WI38 (cell line): ENCODE measurements around the gene TYSND1.
"Not testable (repeated sequence)": the region's sequence is repeated elsewhere in the genome, so short reads cannot be mapped to it uniquely, and the experiment has no call there.

Source experiments
- H3K4me3 ChIP-seq: 2 replicates; pipeline ENCODE4 v1.5.1; 2011; ENCODE audit warnings: low read depth, mild to moderate bottlenecking, control low read depth, low read length
- CTCF ChIP-seq: IDR thresholded peaks from 2 replicates; pipeline ENCODE4 v1.5.1; 2012; ENCODE audit warnings: low read depth, mild to moderate bottlenecking, control low read depth, low read length

The TYSND1 gene

GRCh38 chr10:70131560-70131937 is 15.0 kb downstream of the TYSND1 start:
- H3K4me3 ChIP-seq = peak overlapping the region; percentile 83
- no peak for TF ChIP-seq CTCF

GRCh38 chr10:70130878-70131559 is 15.5 kb downstream of the TYSND1 start:
- peak overlapping the region; percentile 83 for H3K4me3 ChIP-seq
- TF ChIP-seq CTCF = no peak

- H3K4me3 ChIP-seq = no peak overlapping the region
- TF ChIP-seq CTCF = no peak
Measured at GRCh38 chr10:70126700-70127395, 19.7 kb downstream of the TYSND1 start.

- TF ChIP-seq CTCF = no peak
- no peak overlapping the region for H3K4me3 ChIP-seq
Measured at GRCh38 chr10:70125918-70126552, 20.5 kb downstream of the TYSND1 start.

GRCh38 chr10:70124918-70125317 is 21.6 kb downstream of the TYSND1 start:
- H3K4me3 ChIP-seq = no peak overlapping the region
- no peak for TF ChIP-seq CTCF

- no peak for TF ChIP-seq CTCF
- no peak overlapping the region for H3K4me3 ChIP-seq
Measured at GRCh38 chr10:70124415-70124814, 22.1 kb downstream of the TYSND1 start.

- H3K4me3 ChIP-seq = no peak overlapping the region
Measured at GRCh38 chr10:70123817-70124216, 22.7 kb downstream of the TYSND1 start.

GRCh38 chr10:70123166-70123565 is 23.3 kb downstream of the TYSND1 start:
- not testable (repeated sequence) for H3K4me3 ChIP-seq

More at GRCh38 chr10:70123817-70124216, 22.7 kb downstream of the TYSND1 start:
- no peak for TF ChIP-seq CTCF
